Mucosa of gallbladder (tissue), 1 donor: ENCODE data around the gene KCNK7. TPM values are rescaled to one million over a fixed set of nuclear protein-coding genes. Genes with fewer than 3 reads are reported as not detected.
A peak's percentile ranks its signal among the peaks of the same experiment; 100 is the strongest.

Experiments
- DNase-seq: peaks from one replicate; pipeline ENCODE4 v3.0.0-alpha.2; 2020; ENCODE audit warnings: low spot score
- total RNA-seq: library from RNA; stranded (reverse); gene quantifications from one replicate; pipeline ENCODE4 v1.2.1, GENCODE V29; 2021
- donor health status: DM: no; HTN: no; CAD: no.

KCNK7 gene
- total RNA-seq, 1 donor from 2014 or later, result 1.1 TPM

- no peak for DNase-seq
Measured at GRCh38 chr11:65627202-65627601, 31.6 kb upstream of the KCNK7 start.

GRCh38 chr11:65625628-65626342 lies 30.2 kb upstream of the KCNK7 start:
- DNase-seq, result peak; percentile 50

- DNase-seq, result no peak
Measured at GRCh38 chr11:65624931-65625627, 29.5 kb upstream of the KCNK7 start.

GRCh38 chr11:65623852-65624616 lies 28.4 kb upstream of the KCNK7 start:
- no peak for DNase-seq

GRCh38 chr11:65623177-65623576 lies 27.6 kb upstream of the KCNK7 start:
- no peak for DNase-seq

GRCh38 chr11:65622011-65622410 lies 26.4 kb upstream of the KCNK7 start:
- no peak for DNase-seq

GRCh38 chr11:65621460-65621859 lies 25.9 kb upstream of the KCNK7 start:
- DNase-seq, result no peak

- no peak for DNase-seq
Measured at GRCh38 chr11:65620666-65621065, 25.1 kb upstream of the KCNK7 start.

GRCh38 chr11:65619281-65619928 lies 23.8 kb upstream of the KCNK7 start:
- DNase-seq, result no peak

- DNase-seq, result no peak
Measured at GRCh38 chr11:65618763-65619162, 23.2 kb upstream of the KCNK7 start.

- no peak for DNase-seq
Measured at GRCh38 chr11:65617990-65618751, 22.6 kb upstream of the KCNK7 start.

- DNase-seq, result no peak
Measured at GRCh38 chr11:65617136-65617850, 21.7 kb upstream of the KCNK7 start.

GRCh38 chr11:65616575-65617001 lies 21.0 kb upstream of the KCNK7 start:
- DNase-seq, result no peak

- DNase-seq, result no peak
Measured at GRCh38 chr11:65615950-65616574, 20.5 kb upstream of the KCNK7 start.

- DNase-seq, result peak; percentile 100
Measured at GRCh38 chr11:65615229-65615949, 19.8 kb upstream of the KCNK7 start, which contains the start of gene PCNX3. PCNX3 (plus strand) TSS chr11:65615776; CDS start chr11:65616312, 536 bp downstream.

GRCh38 chr11:65613091-65613928 lies 17.7 kb upstream of the KCNK7 start:
- no peak for DNase-seq

GRCh38 chr11:65612691-65613090 lies 17.1 kb upstream of the KCNK7 start:
- no peak for DNase-seq
